ENCODE data around the gene COL19A1.

GRCh38 chr6:70216767-70217166, 350.4 kb downstream of the COL19A1 start:
- TF ChIP-seq POLR2A (IDR thresholded peaks at IDR 0.05) (no peak), POLR2AphosphoS5 (IDR thresholded peaks at IDR 0.05) (no peak)

Measured in prostate gland (tissue), 1 donor.